DOHH2 (cell line): ENCODE data around the gene PCMT1.
"Not testable (repeated sequence)": the region's sequence is repeated elsewhere in the genome, so short reads cannot be mapped to it uniquely, and the experiment has no call there.

Source experiments
- CTCF ChIP-seq: fragments of 200-600 bp; sonication (generic); IDR thresholded peaks from one replicate; pipeline ENCODE4 v1.5.1; 2014; ENCODE audit warnings: antibody characterized with exemption, mild to moderate bottlenecking, low read depth, low read length; ENCODE audit not compliant: poor library complexity, severe bottlenecking
- EZH2phosphoT487 ChIP-seq: fragments of 200-600 bp; sonication (generic); IDR thresholded peaks from 2 replicates; pipeline ENCODE4 v1.6.1; 2017; ENCODE audit warnings: borderline replicate concordance, mild to moderate bottlenecking, antibody characterized with exemption, low read length, moderate library complexity, mixed read lengths

GRCh38 chr6:149745252-149745651 lies 4.3 kb upstream of the PCMT1 start:
- not testable (repeated sequence) for TF ChIP-seq CTCF, EZH2phosphoT487
